ENCODE data around the gene TMEM131L.

Gene TMEM131L

DNA sequence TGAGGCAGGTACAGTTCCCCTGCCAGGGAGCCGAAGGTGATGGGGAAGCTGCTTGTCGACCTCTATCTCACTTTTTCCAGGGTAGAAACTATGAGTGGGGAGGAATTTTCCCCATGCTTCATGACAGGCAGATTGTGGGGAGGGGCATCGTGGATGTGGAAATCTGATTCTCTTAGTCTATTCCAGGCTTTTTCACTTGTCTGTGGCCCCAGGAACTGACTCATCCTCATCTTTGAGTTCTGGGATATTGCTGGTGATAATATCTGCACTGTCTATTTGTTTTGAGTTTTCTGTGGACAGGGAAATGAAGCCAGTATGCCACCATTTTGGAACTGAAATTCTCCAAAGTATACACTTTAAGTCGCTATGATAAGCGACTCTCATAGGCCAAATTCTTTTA is 210.3 kb downstream of the TMEM131L start:
- Histone ChIP-seq H3K4me1 (ENCODE audit: control insufficient read depth, insufficient read depth, low read length) (no peaks in the 10 kb centered on the region), H3K9me3 (ENCODE audit: control insufficient read depth, insufficient read depth, low read length) (no peaks in the 10 kb centered on the region), H3K4me3 (ENCODE audit: low read length) (no peak overlapping the region), H3K27ac (ENCODE audit: low read length) (no peak overlapping the region), H3K36me3 (ENCODE audit: control insufficient read depth, insufficient read depth, low read length) (no peaks in the 10 kb centered on the region), H3K27me3 (ENCODE audit: control insufficient read depth, insufficient read depth, low read length) (no peaks in the 10 kb centered on the region)
- no peak for DNase-seq (ENCODE audit: low read depth, low spot score)
- WGBS (ENCODE audit: insufficient coverage, insufficient read length) = 100% methylated on average over 1 of the region's 5 CpGs

DNA sequence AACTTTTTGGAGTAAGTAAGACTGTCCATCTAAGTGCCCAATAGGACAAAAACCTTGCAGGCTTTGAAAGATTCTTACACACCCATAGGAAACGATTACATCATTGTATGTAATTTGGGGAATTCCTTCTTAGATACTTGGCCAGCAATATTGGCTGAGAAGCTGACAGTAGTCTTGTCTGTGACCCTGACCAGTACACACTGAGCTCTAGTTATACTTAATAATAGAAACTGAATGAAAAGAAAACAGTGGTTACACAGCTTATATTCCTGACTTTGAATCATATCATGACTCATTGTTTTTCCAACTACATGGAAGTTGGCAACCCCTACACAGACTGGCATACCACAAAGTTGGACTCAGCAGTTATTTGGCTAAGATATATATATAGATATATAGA is 210.8 kb downstream of the TMEM131L start:
- no peaks in the 10 kb centered on the region for H3K4me1 ChIP-seq (ENCODE audit: control insufficient read depth, insufficient read depth, low read length)
- no peak for DNase-seq (ENCODE audit: low read depth, low spot score)
- H3K36me3 ChIP-seq (ENCODE audit: control insufficient read depth, insufficient read depth, low read length) = no peaks in the 10 kb centered on the region
- WGBS (ENCODE audit: insufficient coverage, insufficient read length) = no CpG with 5 or more reads among the region's 1 CpG
- H3K27me3 ChIP-seq (ENCODE audit: control insufficient read depth, insufficient read depth, low read length) = no peaks in the 10 kb centered on the region; the same call in 1 of the 2 replicates
- no peak overlapping the region for H3K4me3 ChIP-seq (ENCODE audit: low read length)
- no peaks in the 10 kb centered on the region for H3K9me3 ChIP-seq (ENCODE audit: control insufficient read depth, insufficient read depth, low read length)
- no peak overlapping the region for H3K27ac ChIP-seq (ENCODE audit: low read length)

DNA sequence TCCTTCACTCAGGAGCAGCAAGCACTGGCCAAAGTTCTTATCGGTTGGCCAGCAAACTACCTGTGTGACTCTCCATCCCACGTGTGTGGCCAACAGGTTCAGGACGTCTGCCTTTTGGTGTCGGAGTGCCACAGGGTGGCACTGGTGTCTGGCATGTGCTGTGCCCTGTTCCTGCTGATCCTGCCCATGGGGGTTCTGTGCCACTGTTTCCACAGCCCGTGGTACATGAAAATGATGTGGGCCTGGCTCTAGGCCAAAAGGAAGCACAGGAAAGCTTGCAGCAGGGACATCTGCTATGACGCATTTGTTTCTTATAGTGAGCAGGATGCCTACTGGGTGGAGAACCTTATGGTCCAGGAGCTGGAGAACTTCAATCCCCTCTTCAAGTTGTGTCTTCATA is 213.3 kb downstream of the TMEM131L start:
- Histone ChIP-seq H3K4me1 (ENCODE audit: control insufficient read depth, insufficient read depth, low read length) (no peaks in the 10 kb centered on the region), H3K9me3 (ENCODE audit: control insufficient read depth, insufficient read depth, low read length) (no peaks in the 10 kb centered on the region), H3K4me3 (ENCODE audit: low read length) (no peak overlapping the region), H3K36me3 (ENCODE audit: control insufficient read depth, insufficient read depth, low read length) (no peaks in the 10 kb centered on the region), H3K27ac (ENCODE audit: low read length) (no peak overlapping the region), H3K27me3 (ENCODE audit: control insufficient read depth, insufficient read depth, low read length) (peaks cover 13% of the 10 kb centered on the region)
- DNase-seq (ENCODE audit: low read depth, low spot score) = no peak
- WGBS (ENCODE audit: insufficient coverage, insufficient read length) = no CpG with 5 or more reads among the region's 6 CpGs

DNA sequence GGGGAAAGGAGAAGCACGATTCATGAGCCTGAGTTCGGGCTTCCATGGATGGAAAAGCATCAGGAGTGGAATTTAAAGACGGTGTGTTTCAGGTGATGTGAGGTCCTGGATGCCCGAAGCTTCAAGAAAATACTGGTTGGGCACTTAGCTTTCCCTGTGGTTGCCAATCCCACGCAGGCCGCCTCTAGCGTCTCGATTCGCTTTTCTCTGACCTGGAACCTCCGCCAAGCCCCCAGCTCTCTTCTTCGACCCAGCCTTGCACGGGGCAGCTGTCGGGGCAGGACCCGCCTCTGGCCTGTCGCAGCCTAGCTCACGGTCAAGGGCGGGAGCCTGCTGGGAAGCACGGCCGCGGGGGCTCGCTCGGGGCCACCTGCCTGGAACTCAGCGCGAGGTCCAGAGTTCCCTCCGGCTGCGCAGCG is 217.6 kb downstream of the TMEM131L start:
- H3K4me3 ChIP-seq (ENCODE audit: low read length) = peak overlapping the region; percentile 48; the same call in 1 of the 2 replicates
- H3K27ac ChIP-seq (ENCODE audit: low read length) = no peak overlapping the region

DNA sequence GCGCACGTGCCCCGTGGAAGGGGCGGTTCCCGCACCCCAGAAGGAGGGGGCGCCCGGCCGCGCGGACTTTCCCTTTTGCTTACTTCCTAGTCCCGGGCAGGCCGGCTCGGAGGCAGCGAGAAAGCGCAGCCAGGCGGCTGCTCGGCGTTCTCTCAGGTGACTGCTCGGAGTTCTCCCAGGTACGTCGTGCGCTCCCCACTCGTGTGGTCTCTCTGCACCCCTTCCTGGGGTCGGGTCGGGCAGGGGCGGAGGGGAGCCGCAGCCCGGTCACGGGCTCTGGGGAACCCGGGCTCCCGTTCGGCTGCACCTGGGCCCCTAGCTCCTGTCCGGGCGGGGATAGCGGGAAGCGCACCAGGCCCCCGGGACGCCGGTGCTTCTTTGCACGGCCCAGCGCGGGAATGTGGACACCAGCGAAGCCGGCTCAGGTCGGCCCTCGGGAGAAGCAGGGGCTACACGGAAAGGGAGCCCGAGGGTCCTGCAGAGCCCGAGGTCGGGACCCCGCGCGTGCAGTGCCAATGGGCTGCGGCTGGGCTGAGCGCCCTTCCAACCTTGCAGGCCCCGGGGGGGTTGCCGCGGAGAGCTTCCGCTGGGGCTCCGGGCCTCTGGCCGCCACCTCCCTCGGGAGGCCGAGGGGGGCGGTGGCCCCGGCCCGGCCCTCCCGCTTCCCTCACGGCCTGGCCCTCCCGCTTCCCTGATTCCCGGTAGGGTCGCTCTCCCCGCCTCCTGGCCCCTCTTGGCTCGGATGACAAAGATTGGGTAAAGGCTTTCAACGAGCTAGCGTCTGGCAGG is 218.2 kb downstream of the TMEM131L start, which contains the start of gene TLR2:
TSS of gene TLR2 (plus strand) at position 99 of the 789 bp plus-strand sequence. CDS start 18,628 bp downstream, outside the sequence.
- no peaks in the 10 kb centered on the region for H3K4me1 ChIP-seq (ENCODE audit: control insufficient read depth, insufficient read depth, low read length)
- peak; percentile 9 for DNase-seq (ENCODE audit: low read depth, low spot score)
- peaks cover 1% of the 10 kb centered on the region; the same call in 1 of the 2 replicates for H3K9me3 ChIP-seq (ENCODE audit: control insufficient read depth, insufficient read depth, low read length)
- peaks cover 19% of the 10 kb centered on the region for H3K27me3 ChIP-seq (ENCODE audit: control insufficient read depth, insufficient read depth, low read length)
- H3K27ac ChIP-seq (ENCODE audit: low read length) = no peak within 1 kb of the TSS
- H3K36me3 ChIP-seq (ENCODE audit: control insufficient read depth, insufficient read depth, low read length) = no peaks in the 10 kb centered on the region
- H3K4me3 ChIP-seq (ENCODE audit: low read length) = peak within 1 kb of the TSS; percentile 48; the same call in 1 of the 2 replicates
- no CpG with 5 or more reads among the region's 75 CpGs for WGBS (ENCODE audit: insufficient coverage, insufficient read length)

More for the DNA sequence above, 217.6 kb downstream of the TMEM131L start:
- DNase-seq (ENCODE audit: low read depth, low spot score) = peak; percentile 5
- H3K27me3 ChIP-seq (ENCODE audit: control insufficient read depth, insufficient read depth, low read length) = peaks cover 19% of the 10 kb centered on the region
- H3K36me3 ChIP-seq (ENCODE audit: control insufficient read depth, insufficient read depth, low read length) = no peaks in the 10 kb centered on the region
- H3K4me1 ChIP-seq (ENCODE audit: control insufficient read depth, insufficient read depth, low read length) = no peaks in the 10 kb centered on the region
- WGBS (ENCODE audit: insufficient coverage, insufficient read length) = no CpG with 5 or more reads among the region's 27 CpGs
- peaks cover 1% of the 10 kb centered on the region; the same call in 1 of the 2 replicates for H3K9me3 ChIP-seq (ENCODE audit: control insufficient read depth, insufficient read depth, low read length)

DNA sequence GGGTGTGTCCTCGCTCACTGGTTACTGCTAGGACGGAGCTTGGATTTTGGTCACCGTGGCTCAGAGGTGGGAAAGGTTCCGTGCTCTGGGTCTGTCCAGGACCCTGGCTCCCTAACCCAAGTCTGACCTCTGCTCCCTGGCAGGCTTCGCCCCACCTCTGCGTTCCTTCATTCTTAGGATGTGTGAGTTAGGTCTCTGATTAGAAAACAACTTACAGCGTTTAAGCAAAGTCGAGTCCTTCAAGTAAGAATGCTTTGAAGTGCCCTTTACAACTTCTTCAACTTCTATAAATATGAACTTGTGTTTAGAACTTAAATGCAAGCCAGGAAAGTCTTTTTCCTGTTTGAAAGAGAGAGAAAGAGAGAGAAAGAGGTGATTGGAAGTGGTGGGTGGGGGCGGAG is 218.8 kb downstream of the TMEM131L start:
- Histone ChIP-seq H3K27ac (ENCODE audit: low read length) (no peak overlapping the region), H3K9me3 (ENCODE audit: control insufficient read depth, insufficient read depth, low read length) (peaks cover 1% of the 10 kb centered on the region; the same call in 1 of the 2 replicates), H3K36me3 (ENCODE audit: control insufficient read depth, insufficient read depth, low read length) (no peaks in the 10 kb centered on the region), H3K4me3 (ENCODE audit: low read length) (peak overlapping the region; percentile 48; the same call in 1 of the 2 replicates), H3K4me1 (ENCODE audit: control insufficient read depth, insufficient read depth, low read length) (no peaks in the 10 kb centered on the region), H3K27me3 (ENCODE audit: control insufficient read depth, insufficient read depth, low read length) (peaks cover 19% of the 10 kb centered on the region)
- WGBS (ENCODE audit: insufficient coverage, insufficient read length) = 100% methylated on average over 1 of the region's 9 CpGs
- DNase-seq (ENCODE audit: low read depth, low spot score) = peak; percentile 22
